ENCODE data around the gene PAN3.

GRCh38 chr13:28338742-28339141 is 200.4 kb downstream of the PAN3 start:
- no peak for TF ChIP-seq POLR2A (IDR thresholded peaks at IDR 0.05)
- no peak for TF ChIP-seq EP300 (IDR thresholded peaks at IDR 0.05)
